Muscle layer of duodenum (tissue), 2 donors: Measurements from ENCODE around the gene DOK1.

ENCODE experiments used
- H3K27ac ChIP-seq: one replicate; pipeline ENCODE4 v1.7.0; 2013; ENCODE audit warnings: mild to moderate bottlenecking, low read length
- H3K27me3 ChIP-seq: one replicate; pipeline ENCODE4 v1.7.0; 2013; ENCODE audit warnings: low read depth, mild to moderate bottlenecking, control low read depth, low read length
- H3K36me3 ChIP-seq, 2 donors: one replicate each; pipeline ENCODE4 v1.7.0; 2013; ENCODE audit warnings: low read length in 2 of 2, control low read depth in 1 of 2, mild to moderate bottlenecking in 1 of 2; ENCODE audit not compliant: insufficient read depth in 2 of 2, control insufficient read depth in 1 of 2
- H3K4me1 ChIP-seq, 2 donors: one replicate each; pipeline ENCODE4 v1.7.0; 2013; ENCODE audit warnings: low read length in 2 of 2, mild to moderate bottlenecking in 2 of 2, control low read depth in 1 of 2, moderate library complexity in 1 of 2; ENCODE audit not compliant: insufficient read depth in 2 of 2, control insufficient read depth in 1 of 2
- H3K4me3 ChIP-seq, 2 donors: one replicate each; pipeline ENCODE4 v1.7.0; 2013; ENCODE audit warnings: low read length in 2 of 2, low read depth in 1 of 2, mild to moderate bottlenecking in 1 of 2
- H3K9me3 ChIP-seq, 2 donors: one replicate each; pipeline ENCODE4 v1.7.0; 2013; ENCODE audit warnings: low read length in 2 of 2, control low read depth in 1 of 2, mild to moderate bottlenecking in 1 of 2; ENCODE audit not compliant: control insufficient read depth in 1 of 2
- donor health status: healthy.

Gene DOK1

DNA sequence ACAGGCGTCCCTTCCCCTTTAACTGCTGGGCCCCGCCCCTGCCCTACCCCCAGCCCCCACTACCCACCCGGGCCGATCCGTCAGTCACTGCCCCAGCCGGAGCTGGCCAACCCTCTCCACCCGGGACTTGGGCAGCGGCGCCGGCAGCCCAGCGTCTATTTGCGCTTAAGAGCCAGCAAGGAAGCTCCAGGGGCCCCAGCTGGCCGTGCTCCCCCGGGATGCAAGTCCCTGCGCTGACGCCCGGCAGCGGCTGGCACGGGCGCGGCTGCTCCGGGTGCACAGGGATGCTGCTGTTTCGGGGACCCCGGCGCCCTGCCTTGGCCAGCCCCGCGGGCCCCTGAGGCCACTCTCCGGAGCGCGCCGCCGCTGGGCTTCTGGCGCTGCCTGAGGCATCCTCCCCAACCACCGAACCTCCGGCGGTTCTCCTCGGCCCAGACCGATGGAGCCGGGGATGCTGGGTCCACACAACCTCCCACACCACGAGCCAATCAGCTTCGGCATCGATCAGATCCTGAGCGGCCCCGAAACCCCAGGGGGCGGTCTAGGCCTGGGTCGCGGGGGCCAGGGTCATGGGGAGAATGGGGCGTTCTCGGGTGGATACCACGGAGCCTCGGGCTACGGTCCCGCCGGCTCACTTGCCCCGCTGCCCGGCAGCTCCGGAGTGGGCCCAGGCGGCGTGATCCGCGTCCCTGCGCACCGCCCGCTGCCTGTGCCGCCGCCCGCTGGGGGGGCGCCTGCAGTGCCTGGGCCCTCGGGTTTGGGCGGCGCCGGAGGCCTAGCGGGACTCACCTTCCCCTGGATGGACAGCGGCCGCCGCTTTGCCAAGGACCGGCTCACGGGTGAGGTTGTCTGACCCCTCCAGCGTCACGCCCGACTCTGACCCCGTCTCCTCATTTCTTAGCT lies 39.9 kb upstream of the DOK1 start, which contains the start of gene TLX2:
Gene TLX2, plus strand, starts transcription at position 83 of the 903 bp plus-strand sequence. Its CDS starts 357 bp downstream, at position 440.
- peaks cover 0 to 30% of the 10 kb centered on the region in 2 donors for H3K4me1 ChIP-seq
- H3K4me3 ChIP-seq: peak within 1 kb of the TSS in 1 of 2 donors; percentile 11
- H3K27me3 ChIP-seq: peaks cover 79% of the 10 kb centered on the region
- H3K9me3 ChIP-seq: no peaks in the 10 kb centered on the region
- H3K27ac ChIP-seq: no peak within 1 kb of the TSS
- no peaks in the 10 kb centered on the region for H3K36me3 ChIP-seq

DNA sequence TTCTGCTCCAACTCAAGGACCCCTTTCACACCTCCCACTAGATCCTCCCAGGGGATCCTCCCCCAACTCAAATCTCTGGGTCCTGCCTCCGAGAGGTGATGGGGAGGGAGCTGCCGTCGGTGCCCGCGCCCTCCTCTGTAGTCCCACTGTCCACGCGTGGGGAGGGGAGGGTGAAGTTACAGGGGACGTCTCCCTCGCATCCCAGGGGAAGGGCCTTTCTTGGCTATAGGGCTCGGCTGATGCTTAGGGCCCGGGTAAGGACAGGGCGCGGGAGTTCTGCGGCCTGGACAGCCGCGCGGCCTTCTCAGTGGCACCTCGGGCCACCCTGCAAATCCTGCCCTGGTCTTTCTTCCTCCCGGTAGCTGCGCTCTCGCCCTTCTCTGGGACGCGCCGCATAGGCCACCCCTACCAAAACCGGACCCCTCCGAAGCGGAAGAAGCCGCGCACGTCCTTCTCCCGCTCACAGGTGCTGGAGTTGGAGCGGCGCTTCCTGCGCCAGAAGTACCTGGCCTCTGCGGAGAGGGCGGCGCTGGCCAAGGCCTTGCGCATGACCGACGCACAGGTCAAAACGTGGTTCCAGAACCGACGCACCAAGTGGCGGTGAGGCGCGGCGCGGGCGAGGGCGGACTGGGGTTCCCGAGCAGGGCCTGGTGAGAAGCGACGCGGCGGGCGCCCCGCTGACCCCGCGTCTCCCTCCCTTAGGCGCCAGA lies 39.1 kb upstream of the DOK1 start:
- peak overlapping the region in 1 of 2 donors; percentile 62 for H3K4me3 ChIP-seq
- H3K27ac ChIP-seq: no peak overlapping the region
- H3K4me1 ChIP-seq: peaks cover 0 to 30% of the 10 kb centered on the region in 2 donors
- no peaks in the 10 kb centered on the region for H3K36me3 ChIP-seq
- peaks cover 75% of the 10 kb centered on the region for H3K27me3 ChIP-seq
- H3K9me3 ChIP-seq: no peaks in the 10 kb centered on the region

DNA sequence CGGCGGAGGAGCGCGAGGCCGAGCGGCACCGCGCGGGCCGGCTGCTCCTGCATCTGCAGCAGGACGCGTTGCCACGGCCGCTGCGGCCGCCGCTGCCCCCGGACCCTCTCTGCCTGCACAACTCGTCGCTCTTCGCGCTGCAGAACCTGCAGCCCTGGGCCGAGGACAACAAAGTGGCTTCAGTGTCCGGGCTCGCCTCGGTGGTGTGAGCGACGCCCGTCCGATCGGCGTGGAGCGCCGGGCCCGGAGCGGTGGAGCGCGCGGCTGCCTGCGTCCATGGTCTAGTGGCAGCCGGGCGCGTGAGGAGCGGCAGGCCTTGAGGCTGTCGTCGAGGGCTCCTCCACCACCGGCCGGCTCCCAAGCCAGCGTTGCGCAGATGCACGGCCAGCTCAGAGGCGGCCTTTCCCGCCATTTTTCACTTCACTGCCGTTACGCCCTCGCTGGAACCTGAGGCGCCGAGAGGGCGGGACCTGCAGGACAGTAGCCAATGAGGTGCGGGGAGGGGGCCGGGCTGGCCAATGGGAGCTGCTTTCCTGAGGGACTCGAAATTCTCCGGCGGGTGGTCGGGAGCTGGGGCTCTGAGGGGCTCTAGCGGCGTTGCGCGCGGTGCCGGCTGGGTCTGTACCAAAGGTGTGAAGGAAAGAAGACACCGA lies 38.4 kb upstream of the DOK1 start:
- H3K4me1 ChIP-seq: peaks cover 0 to 30% of the 10 kb centered on the region in 2 donors
- no peaks in the 10 kb centered on the region for H3K36me3 ChIP-seq
- H3K9me3 ChIP-seq: no peaks in the 10 kb centered on the region
- H3K27me3 ChIP-seq: peaks cover 70% of the 10 kb centered on the region
- H3K27ac ChIP-seq: no peak overlapping the region
- H3K4me3 ChIP-seq: peak overlapping the region in 1 of 2 donors; percentile 62

DNA sequence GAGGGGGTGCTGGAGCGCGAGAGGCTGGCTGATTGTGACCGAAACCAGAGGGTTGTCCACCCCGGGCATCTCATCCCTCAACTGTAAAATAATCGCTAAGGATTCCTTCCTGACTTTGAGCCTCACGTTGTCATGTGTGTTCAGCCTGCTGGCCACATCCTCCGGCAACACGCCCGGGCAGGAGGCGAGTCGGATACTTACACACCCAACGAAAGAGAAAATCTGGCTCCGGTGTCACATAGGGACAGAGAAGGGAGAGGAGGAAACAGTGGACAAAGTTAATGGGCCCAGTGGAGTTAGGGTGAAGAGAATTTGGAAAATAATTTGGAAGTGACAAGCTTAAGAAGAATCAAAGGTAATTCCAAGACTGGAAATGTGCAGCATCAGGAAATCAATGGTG lies 37.9 kb upstream of the DOK1 start:
- Histone ChIP-seq H3K4me1 (peaks cover 0 to 30% of the 10 kb centered on the region in 2 donors), H3K4me3 (peak overlapping the region in 1 of 2 donors; percentile 62), H3K27me3 (peaks cover 66% of the 10 kb centered on the region), H3K9me3 (no peaks in the 10 kb centered on the region), H3K36me3 (no peaks in the 10 kb centered on the region), H3K27ac (no peak overlapping the region)

DNA sequence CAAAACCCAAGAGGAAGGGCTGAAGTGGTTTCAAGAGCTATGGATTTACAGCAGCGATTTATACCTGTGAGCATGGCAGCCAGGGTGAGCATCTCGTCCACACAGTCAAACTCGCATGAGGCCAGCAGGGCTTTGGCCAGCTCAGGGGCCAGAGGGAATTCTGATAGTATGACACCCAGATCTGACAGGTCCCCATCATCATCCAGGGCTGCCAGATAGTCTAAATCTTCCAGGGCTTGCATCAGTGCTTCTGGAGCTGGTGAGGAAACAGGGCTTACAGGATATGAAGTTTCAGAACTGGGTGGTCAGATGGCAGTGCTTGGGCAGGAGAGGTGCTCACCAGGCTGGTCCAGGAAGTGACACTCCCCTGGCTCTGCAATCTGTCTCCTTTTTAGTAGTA lies 32.0 kb upstream of the DOK1 start:
- no peak overlapping the region for H3K4me3 ChIP-seq
- peaks cover 12% of the 10 kb centered on the region for H3K27me3 ChIP-seq
- H3K9me3 ChIP-seq: no peaks in the 10 kb centered on the region
- peaks cover 11 to 22% of the 10 kb centered on the region in 2 donors for H3K36me3 ChIP-seq
- H3K27ac ChIP-seq: no peak overlapping the region
- no peaks in the 10 kb centered on the region for H3K4me1 ChIP-seq

DNA sequence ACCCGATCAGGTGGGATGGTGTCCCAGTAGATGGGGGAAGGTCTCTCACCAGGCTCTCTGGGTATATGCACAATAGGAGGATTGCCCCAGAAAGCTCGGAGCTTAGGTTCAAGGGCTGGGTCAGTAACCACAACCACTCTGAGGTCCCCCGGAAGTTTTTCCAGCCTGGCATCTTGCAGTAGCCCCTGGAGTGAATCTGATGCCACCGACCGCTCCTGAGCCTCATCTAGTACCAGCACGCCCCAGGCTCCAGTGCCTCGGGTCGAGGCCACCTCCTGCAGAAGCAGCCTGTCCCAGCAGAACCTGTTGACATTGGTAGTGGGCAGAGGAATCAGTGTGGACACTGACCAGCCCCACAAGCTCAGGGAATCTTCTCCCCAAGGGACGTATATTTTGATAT lies 30.5 kb upstream of the DOK1 start:
- Histone ChIP-seq H3K9me3 (no peaks in the 10 kb centered on the region), H3K36me3 (peaks cover 13 to 30% of the 10 kb centered on the region in 2 donors), H3K27me3 (peaks cover under 1% of the 10 kb centered on the region), H3K4me3 (no peak overlapping the region), H3K4me1 (peaks cover 6 to 13% of the 10 kb centered on the region in 2 donors), H3K27ac (no peak overlapping the region)

DNA sequence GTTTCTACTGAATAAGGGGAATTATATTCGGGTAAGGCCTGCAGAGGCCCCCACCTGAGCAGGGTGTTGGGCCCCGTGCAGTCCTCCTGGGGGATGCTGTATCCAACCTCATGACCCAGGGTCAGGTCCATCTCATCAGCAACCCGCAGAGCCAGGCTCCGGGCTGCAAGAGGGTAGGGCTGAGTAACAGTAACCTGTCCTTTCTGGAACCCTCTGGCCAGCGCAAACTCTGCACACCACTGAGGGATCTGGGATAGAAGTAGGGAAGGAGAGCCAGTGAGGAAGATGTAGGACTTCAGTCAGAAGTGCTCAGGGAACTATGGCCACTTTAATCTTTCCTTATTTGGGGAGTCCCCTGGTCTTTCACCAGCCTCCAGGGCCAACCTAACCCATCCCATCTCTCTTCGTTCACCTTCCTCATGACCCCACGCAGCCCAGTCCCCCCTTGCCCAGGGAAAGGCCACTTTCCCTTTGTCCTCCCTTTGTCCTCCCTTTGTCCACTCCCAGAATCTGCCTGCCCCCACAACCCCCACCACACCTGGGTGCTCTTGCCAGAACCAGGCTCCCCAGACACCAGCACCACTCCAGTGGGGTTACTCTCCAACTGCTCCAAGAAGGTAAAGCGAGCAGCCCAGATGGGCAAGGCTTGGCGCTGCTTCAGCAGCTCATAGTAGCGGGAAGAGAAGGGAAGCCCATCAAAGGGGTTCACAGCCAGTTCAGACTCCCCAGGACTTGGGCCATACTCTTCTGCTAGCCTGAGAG lies 29.4 kb upstream of the DOK1 start:
- H3K4me3 ChIP-seq: peak overlapping the region in 1 of 2 donors; percentile 21
- peak overlapping the region; percentile 74 for H3K27ac ChIP-seq
- H3K4me1 ChIP-seq: peaks cover 6 to 13% of the 10 kb centered on the region in 2 donors
- H3K36me3 ChIP-seq: peaks cover 13 to 30% of the 10 kb centered on the region in 2 donors
- no peaks in the 10 kb centered on the region for H3K9me3 ChIP-seq
- no peaks in the 10 kb centered on the region for H3K27me3 ChIP-seq

DNA sequence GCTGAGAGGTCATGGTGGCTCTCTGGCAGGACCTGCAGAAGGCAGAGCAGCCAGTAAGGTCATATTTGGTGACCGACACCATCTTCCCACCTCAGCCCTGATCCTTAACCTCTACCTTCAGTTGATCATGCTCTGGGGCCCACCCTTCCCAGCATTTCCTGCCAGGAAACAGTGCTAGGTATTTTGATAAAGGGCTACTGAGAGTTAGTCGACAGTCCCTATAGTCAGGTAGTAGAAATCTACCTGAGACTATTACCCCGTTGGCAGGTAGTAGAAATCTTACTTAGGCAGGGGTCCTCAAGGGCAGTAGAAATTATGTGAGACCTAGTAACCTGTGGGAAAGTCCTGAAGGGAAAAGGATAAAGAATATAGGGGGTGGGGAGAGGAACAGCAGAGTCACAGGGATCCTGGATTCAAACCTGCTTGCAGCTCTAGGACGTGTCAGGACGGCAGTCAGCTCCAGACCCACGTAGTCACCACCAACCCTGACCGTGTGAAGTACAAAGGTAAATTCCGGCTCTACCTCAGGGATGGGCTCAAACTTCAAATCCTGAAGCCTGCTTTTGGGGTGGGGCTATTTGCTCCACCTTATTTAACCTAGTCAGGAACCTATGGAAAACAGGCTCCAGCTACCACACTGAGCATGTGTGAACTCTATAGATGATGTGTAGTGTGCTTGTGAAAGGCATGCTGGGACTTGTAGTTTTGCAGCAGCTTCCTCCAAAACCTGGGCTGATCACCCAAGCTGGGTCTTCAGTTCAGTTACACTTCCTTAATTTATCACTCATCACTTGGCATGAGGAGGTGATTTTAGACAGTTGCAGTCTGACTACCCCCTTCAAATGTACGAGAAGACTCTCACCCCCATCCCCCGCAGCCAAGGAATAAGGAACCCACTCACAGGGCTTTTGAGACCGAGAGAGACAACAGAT lies 28.5 kb upstream of the DOK1 start, which contains the start of gene DQX1:
Gene DQX1, minus strand, starts transcription at position 515 of the 932 bp plus-strand sequence. Its CDS starts 502 bp downstream, at position 13.
- Histone ChIP-seq H3K27ac (peak within 1 kb of the TSS; percentile 74), H3K36me3 (peaks cover 13 to 30% of the 10 kb centered on the region in 2 donors), H3K4me1 (peaks cover 10 to 17% of the 10 kb centered on the region in 2 donors), H3K4me3 (peak within 1 kb of the TSS in 1 of 2 donors; percentile 21), H3K27me3 (no peaks in the 10 kb centered on the region), H3K9me3 (no peaks in the 10 kb centered on the region)

DNA sequence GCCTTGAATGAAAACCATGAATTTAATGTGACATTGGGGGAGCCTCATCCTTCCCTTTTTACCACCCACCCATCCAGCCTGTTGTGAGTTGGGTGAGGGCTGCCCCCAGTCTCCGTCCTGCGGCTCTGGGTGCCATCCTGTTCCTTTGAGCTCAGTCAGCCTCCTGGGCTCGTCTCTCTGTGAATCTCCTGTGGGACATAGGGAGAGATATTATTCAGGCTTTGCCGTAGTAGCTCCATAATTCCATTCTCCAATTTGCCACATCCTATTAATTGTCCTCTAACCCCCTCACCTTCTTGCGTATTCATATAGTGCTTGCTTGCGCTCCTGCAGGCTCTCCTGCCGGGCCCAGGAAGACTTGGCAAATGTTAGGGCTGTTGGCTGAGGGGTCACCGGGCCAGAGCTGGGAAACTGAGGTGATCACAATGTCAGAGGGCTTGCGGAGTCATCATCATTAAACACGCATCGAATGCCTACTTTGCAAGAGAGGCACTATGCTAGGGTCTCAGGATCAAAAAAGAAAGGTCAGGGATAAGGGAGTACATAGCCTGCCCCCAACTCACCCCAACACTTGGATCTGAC lies 27.8 kb upstream of the DOK1 start:
- Histone ChIP-seq H3K27ac (no peak overlapping the region), H3K9me3 (no peaks in the 10 kb centered on the region), H3K36me3 (peaks cover 13 to 30% of the 10 kb centered on the region in 2 donors), H3K4me3 (no peak overlapping the region), H3K27me3 (no peaks in the 10 kb centered on the region), H3K4me1 (peaks cover 16 to 25% of the 10 kb centered on the region in 2 donors)
